OCI-LY7 (cell line): ENCODE data around the gene GALNT8. TPM values are rescaled to one million over a fixed set of nuclear protein-coding genes. Genes with fewer than 3 reads are reported as not detected.
A peak's percentile ranks its signal among the peaks of the same experiment; 100 is the strongest.

ENCODE experiments used
- BruUV-seq: library from RNA; stranded (reverse); fragments of 400-500 nt; replicated peaks from 2 replicates; lab custom pipeline; 2021; lab: Mats Ljungman, UMichigan
- CTCF ChIA-PET: fragments of 300-600 bp; sonication (Branson Sonifier 250); formaldehyde crosslinking; loops from one replicate; lab custom pipeline; 2022; ENCODE audit warnings: antibody characterized with exemption; ENCODE audit not compliant: unreplicated experiment; lab: Charles Lee
- POLR2A ChIA-PET: fragments of 300-600 bp; sonication (Branson Sonifier 250); formaldehyde crosslinking; loops from one replicate; lab custom pipeline; 2022; ENCODE audit warnings: antibody characterized with exemption; lab: Charles Lee
- DNase-seq: peaks from one replicate; pipeline ENCODE4 v3.0.0-alpha.2; 2015; ENCODE audit warnings: low spot score
- H2AFZ ChIP-seq: fragments of 200-600 bp; sonication (generic), shearing (Covaris generic); 2 replicates; pipeline ENCODE4 v1.6.1; 2014; ENCODE audit warnings: mild to moderate bottlenecking, antibody characterized with exemption, low read length, moderate library complexity
- H3K27ac ChIP-seq: fragments of 200-600 bp; sonication (generic); 2 replicates; pipeline ENCODE4 v1.5.1; 2014; ENCODE audit warnings: mixed run types, low read depth, mild to moderate bottlenecking, moderate library complexity, low read length, inconsistent platforms; ENCODE audit not compliant: poor library complexity, severe bottlenecking
- H3K36me3 ChIP-seq: fragments of 200-600 bp; sonication (generic); 2 replicates; pipeline ENCODE4 v1.6.1; 2014; ENCODE audit warnings: mild to moderate bottlenecking, antibody characterized with exemption, low read length, moderate library complexity, mixed read lengths; ENCODE audit not compliant: insufficient read depth
- H3K4me1 ChIP-seq: fragments of 200-600 bp; sonication (generic); 2 replicates; pipeline ENCODE4 v1.5.1; 2014; ENCODE audit warnings: mild to moderate bottlenecking, low read length; ENCODE audit not compliant: insufficient read depth, poor library complexity, severe bottlenecking
- H3K4me2 ChIP-seq: fragments of 200-600 bp; sonication (generic); 2 replicates; pipeline ENCODE4 v1.6.1; 2014; ENCODE audit warnings: mild to moderate bottlenecking, low read length
- H3K4me3 ChIP-seq: fragments of 200-600 bp; sonication (generic); 2 replicates; pipeline ENCODE4 v1.5.1; 2014; ENCODE audit warnings: mild to moderate bottlenecking, low read depth, low read length; ENCODE audit not compliant: poor library complexity, severe bottlenecking
- H3K79me2 ChIP-seq: fragments of 200-600 bp; sonication (generic); 2 replicates; pipeline ENCODE4 v1.6.1; 2016; ENCODE audit warnings: low read depth, mild to moderate bottlenecking, low read length, moderate library complexity, mixed read lengths; ENCODE audit not compliant: insufficient read depth
- H3K9me2 ChIP-seq: fragments of 200-600 bp; sonication (generic); 2 replicates; pipeline ENCODE4 v1.6.1; 2016; ENCODE audit warnings: mild to moderate bottlenecking, low read length, mixed read lengths; ENCODE audit not compliant: insufficient read depth
- H3K9me3 ChIP-seq: fragments of 200-600 bp; sonication (generic); 2 replicates; pipeline ENCODE4 v1.6.1; 2014; ENCODE audit warnings: mild to moderate bottlenecking, mixed run types, low read length, mixed read lengths
- H4K20me1 ChIP-seq: fragments of 200-600 bp; sonication (generic); 2 replicates; pipeline ENCODE4 v1.6.1; 2014; ENCODE audit warnings: mild to moderate bottlenecking, antibody characterized with exemption, low read length, moderate library complexity, mixed read lengths; ENCODE audit not compliant: insufficient read depth
- CTCF ChIP-seq: fragments of 200-600 bp; sonication (generic); conservative IDR thresholded peaks from 2 replicates; pipeline ENCODE4 v1.5.1; 2014; ENCODE audit warnings: mild to moderate bottlenecking, antibody characterized with exemption, low read length, moderate library complexity, mixed read lengths
- EZH2phosphoT487 ChIP-seq: fragments of 200-600 bp; sonication (generic); IDR thresholded peaks from 2 replicates; pipeline ENCODE4 v1.6.1; 2018; ENCODE audit warnings: low read depth, borderline replicate concordance, mild to moderate bottlenecking, mixed run types, antibody characterized with exemption, low read length, moderate library complexity, mixed read lengths
- intact Hi-C: fragments of 100-400 bp; cut with micrococcal nuclease; formaldehyde crosslinking; loops from one replicate; pipeline ENCODE4 v1.10.0; 2022; ENCODE audit not compliant: unreplicated experiment
- total RNA-seq, 2 experiments: library from RNA; depleted of rRNA in 1 of 2; stranded (reverse); fragments of >200 nt in 1 of 2; shearing (Covaris generic) in 1 of 2; gene quantifications; 2 replicates each; pipeline ENCODE4 v1.2.3, GENCODE V29; 2014 to 2022

GALNT8 gene
- total RNA-seq, 2 experiments from 2014 or later, result 0.60 TPM; not detected in 1

- no peaks in the 10 kb centered on the region for H3K36me3 ChIP-seq
- H2AFZ ChIP-seq, result peak overlapping the region; percentile 82
- TF ChIP-seq EZH2phosphoT487 (no peak), CTCF (0 out of 2 replicates have a peak, but pooled peaks have one; percentile 19)
- no peaks in the 10 kb centered on the region for H3K4me1 ChIP-seq
- no peak overlapping the region for H3K27ac ChIP-seq
- H3K9me3 ChIP-seq, result no peaks in the 10 kb centered on the region
- BruUV-seq, result no TSS peak
- H4K20me1 ChIP-seq, result no peaks in the 10 kb centered on the region
- H3K4me3 ChIP-seq, result no peak overlapping the region
- H3K79me2 ChIP-seq, result no peaks in the 10 kb centered on the region
- no peaks in the 10 kb centered on the region for H3K9me2 ChIP-seq
- POLR2A ChIA-PET, result no interaction called here
- intact Hi-C loops, result no loop called here
- CTCF ChIA-PET, result no interaction called here
- peak overlapping the region; percentile 33; the same call in 1 of the 2 replicates for H3K4me2 ChIP-seq
- DNase-seq, result peak; percentile 28
Observed at GRCh38 chr12:4762773-4763172, 42.6 kb downstream of the GALNT8 start.

GRCh38 chr12:4763549-4763948 lies 43.3 kb downstream of the GALNT8 start:
- BruUV-seq, result no TSS peak
- Histone ChIP-seq H3K4me3 (no peak overlapping the region), H3K9me3 (no peaks in the 10 kb centered on the region), H3K4me2 (no peak overlapping the region), H3K9me2 (no peaks in the 10 kb centered on the region), H2AFZ (no peak overlapping the region), H3K4me1 (no peaks in the 10 kb centered on the region), H3K36me3 (no peaks in the 10 kb centered on the region), H3K27ac (no peak overlapping the region), H3K79me2 (no peaks in the 10 kb centered on the region), H4K20me1 (no peaks in the 10 kb centered on the region)
- no peak for DNase-seq
- POLR2A ChIA-PET, result no interaction called here
- TF ChIP-seq EZH2phosphoT487 (no peak), CTCF (no peak)
- CTCF ChIA-PET, result no interaction called here
- intact Hi-C loops, result no loop called here

- Histone ChIP-seq H2AFZ (no peak overlapping the region), H4K20me1 (no peaks in the 10 kb centered on the region), H3K9me2 (no peaks in the 10 kb centered on the region), H3K79me2 (no peaks in the 10 kb centered on the region), H3K27ac (no peak overlapping the region), H3K4me1 (no peaks in the 10 kb centered on the region), H3K36me3 (no peaks in the 10 kb centered on the region), H3K4me2 (no peak overlapping the region), H3K9me3 (no peaks in the 10 kb centered on the region), H3K4me3 (no peak overlapping the region)
- TF ChIP-seq EZH2phosphoT487 (no peak), CTCF (no peak)
- intact Hi-C loops, result no loop called here
- CTCF ChIA-PET, result no interaction called here
- no TSS peak for BruUV-seq
- POLR2A ChIA-PET, result no interaction called here
- no peak for DNase-seq
Observed at GRCh38 chr12:4766445-4766844, 46.2 kb downstream of the GALNT8 start.
